Stimulated activated CD4-positive, alpha-beta T cell treated with anti-CD3 and anti-CD28 coated beads, Interleukin-2, amount 100 ng/mL, for 4 hours (primary cell): ENCODE measurements around the gene ICA1.
A peak's percentile ranks its signal among the peaks of the same experiment; 100 is the strongest.
"Not testable (repeated sequence)": the region's sequence is repeated elsewhere in the genome, so short reads cannot be mapped to it uniquely, and the experiment has no call there.

Source experiments
- DNase-seq: peaks from one replicate; pipeline ENCODE4 v3.0.0-alpha.2; 2020; ENCODE audit warnings: low read depth

Gene ICA1

DNA sequence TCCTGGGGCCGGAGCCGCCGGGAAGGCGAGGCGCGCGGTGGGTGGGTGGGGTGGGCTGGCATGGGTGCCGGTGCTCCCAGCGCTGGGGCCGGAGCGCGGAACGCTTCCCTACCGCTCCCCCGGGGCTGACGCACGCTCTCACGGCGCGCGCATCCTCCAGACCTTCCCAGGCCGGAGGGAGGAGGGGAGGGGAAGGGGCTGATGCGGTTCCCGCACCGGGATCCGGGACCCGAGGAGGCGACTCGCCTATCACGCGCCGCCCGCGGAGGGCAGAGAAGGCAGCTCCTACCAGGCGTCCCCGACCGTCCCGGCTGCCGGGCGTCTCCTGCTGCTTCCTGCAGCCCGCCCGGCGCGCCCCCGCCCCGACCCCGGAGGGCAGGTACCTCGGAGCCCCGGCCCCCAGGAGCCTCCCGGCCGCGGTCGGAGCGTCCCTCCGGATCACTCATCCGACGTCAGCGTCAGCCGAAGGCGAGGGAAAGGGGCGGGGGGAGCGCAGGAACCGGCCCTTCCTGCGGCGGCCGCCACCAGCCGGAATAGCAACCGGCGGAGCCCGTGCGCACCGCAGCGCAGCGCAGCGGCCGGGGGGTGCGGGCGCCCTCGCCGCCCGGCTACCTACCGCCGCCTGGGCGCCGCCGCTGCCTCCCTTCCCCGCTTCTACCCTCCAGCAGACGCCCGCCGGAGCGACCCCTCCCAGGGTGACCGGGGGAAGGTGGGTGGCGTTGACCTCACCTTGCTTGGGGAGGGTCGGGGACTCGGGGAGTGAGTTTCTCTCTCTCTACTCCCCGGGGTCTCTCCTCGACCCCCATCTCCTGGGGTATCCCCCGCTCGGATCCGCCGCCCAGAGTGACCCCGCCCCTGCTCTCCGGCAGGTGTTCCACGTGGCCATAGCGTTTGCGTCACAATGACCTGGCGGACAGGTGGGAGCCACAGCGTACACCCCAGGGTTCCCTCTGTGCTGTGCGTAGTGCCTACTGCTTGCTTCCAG is at the start of gene ICA1:
ICA1 (minus strand) TSS at position 457 of the 985 bp plus-strand sequence. CDS start 26,241 bp downstream, outside the sequence.
- no peak for DNase-seq

DNA sequence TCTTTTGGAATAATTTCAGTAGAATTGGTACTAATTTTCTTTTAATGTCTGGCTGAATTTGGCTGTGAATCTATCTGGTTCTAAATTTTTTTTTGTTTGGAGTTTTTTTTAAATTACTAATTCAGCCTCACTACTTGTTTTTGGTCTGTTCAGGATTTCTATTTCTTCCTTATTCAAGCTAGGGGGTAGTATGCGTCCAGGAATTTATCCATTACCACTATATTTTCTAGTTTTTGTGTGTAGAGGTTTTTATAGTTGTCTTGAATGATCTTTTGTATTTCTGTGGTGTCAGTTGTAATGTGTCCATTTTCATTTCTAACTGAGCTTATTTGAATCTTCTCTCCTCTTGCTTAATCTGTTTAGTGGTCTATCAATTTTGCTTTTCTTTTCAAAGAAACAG is 48.9 kb upstream of the ICA1 start:
- DNase-seq = no peak

DNA sequence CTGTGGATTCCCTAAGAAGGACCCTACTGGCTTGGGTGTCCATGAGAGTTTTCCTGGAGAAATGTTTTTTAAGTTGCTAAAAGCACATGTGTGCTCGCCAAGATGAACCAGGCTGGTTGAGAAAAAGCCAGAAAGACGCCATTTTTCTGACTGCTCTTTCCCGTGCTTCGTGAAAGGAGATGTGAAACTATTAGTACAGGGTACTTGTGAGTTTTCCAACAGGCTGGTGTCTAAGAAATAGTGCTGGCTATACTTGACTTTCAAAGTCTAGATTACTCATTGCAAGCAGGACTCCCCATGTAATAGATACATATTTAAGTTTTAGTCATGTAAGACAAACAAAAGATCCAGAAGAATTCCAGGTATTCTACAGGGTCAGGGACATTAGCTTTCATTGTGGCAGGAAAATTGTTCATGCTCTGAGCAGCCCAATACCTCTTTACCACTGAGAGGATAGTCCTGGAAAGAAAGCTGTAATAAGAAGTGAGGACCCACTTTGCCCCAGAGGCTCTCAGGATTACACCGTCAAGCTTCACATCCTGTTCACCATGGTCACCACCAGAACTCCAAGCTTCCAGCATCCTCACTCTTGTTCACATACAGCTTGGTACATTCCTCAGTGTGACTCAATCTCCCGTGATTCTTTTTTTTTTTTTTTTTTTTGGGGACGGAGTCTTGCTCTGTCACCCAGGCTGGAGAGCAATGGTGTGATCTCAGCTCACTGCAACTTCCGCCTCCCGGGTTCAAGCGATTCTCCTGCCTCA is 43.8 kb upstream of the ICA1 start:
- DNase-seq = no peak

DNA sequence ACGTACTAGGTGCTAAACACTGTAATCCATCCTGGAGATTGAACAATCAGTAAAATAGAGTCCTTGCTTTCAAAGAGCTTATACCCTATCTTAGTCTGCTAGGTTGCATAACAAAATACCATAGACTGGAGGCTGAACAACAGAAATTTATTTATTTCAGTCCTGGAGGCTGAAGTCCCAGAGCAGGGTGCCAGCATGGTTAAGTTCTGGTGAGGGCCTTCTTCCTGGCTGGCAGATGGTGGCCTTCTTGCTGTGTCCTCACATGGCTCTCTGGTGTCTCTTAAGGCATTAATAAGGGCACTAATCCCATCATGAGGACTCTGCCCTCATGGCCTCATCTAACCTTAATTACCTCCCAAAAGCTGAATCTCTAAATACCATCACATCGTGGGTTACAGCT is 43.1 kb upstream of the ICA1 start:
- no peak for DNase-seq

DNA sequence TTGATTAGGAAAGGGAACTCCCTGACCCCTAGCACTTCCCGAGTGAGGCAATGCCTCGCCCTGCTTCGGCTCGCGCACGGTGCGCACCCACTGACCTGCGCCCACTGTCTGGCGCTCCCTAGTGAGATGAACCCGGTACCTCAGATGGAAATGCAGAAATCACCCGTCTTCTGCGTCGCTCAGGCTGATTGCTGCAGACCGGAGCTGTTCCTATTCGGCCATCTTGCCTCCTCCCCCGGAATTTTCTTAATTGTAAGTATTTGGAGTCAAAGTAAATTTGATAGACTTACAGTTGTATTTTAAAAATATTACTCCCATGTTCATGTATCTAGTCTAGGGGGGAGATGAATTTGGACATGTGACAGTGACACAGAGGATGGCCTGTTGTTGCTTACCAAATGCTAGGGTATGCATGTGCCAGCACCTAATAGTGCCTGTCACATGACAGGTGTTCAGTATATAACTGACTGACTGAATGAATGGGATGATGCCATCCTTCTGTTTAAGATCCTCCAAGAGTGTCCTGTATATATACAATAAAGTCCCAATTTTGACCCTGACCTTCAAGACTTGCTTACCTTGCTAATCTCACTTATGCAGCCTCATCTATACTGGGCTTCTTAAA is 42.0 kb upstream of the ICA1 start:
- no peak for DNase-seq

DNA sequence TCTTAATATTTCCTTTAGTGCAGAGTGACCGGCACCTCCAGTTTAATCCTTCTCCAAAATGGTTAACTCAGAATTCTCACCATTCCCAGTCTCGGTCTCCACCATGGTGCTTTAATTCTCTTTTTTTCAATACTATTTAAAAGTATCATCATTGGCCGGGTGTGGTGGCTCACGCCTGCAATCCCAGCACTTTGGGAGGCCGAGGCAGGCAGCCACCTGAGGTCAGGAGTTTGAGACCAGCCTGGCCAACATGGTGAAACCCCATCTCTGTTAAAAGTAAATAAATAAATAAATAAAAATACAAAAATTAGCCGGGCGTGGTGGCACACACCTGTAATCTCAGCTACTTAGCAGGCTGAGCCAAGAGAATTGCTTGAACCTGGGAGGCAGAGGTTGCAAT is 35.1 kb upstream of the ICA1 start:
- not testable (repeated sequence) for DNase-seq

DNA sequence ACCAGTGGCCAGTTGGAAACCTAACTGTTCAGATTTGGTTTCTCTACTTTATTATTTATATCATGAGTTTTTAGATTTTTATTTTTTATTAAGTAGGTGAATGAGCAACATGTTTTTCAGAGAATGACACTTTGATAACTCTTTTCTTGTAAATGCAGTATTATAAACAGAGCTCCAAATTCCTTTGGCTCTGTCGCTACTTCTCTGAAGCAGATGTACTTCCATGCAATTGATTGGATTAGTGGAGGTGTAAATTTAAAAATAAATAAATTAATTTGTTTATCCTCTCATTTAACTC is 34.3 kb upstream of the ICA1 start:
- no peak for DNase-seq

DNA sequence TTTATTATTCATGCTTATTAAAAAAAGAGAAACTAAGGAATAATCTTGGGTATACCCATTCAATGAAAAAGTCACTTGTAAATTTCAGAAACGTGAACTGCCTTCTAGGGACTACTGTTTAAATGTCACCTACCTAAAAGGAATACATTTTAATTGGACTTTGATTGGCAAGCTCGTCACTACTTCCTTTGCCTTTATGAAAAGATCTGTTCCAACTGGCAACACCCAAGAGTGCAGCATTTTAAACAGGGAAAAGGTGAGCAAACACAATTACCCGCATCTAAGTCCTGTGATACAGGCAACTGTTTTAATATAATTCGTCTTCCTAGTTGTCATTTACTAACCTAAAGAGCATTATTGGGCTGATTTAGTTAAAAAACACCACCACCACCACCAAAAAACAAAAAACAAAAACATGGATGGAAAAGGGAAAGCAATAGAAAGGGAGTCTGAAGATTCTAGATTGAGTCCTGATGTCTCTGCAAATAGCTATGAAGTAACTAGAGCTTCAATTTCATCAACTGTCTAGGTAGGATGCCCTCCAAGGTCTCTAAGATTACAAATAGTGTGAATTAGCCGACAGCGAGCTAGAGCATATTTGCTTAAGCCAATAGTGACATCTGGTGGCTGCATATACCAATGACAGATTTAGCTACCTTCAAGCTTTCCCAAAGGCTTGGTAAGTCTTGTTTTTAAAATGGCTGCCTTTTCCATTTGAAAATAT is 33.8 kb upstream of the ICA1 start:
- peak; percentile 9 for DNase-seq

DNA sequence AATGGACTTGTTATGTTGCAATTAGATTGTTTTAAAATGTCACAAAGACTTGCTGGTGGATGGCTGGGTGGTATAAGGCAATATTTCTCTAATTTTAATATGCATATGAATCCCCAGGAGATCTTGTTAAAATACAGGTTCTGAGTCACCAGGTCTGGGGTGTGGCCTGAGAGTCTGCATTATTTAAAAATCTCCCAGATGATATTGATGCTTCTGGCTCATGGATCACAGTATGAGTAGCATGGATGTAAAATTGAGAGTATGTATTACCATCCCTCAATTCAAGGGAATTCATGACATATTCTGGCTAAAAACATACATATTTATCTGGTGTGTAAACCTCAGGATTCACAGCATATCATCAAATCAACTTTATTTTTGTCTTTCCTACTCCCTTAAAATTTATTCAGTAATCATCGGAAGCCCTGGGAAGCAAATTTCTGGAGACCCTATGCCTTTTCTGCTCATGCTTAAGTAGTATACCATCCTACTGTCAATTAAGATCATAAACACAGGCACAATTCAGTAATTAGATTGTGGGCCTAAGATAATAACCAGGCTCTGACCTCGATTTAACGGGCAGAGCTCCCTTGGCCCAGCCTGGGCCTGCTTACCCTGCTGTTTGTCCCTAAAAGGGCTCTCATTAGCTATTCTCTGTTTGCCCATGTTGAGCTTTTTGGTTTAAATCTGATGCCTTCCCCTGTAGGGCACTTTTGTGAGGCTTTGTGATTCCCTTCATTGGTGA is 29.6 kb upstream of the ICA1 start:
- no peak for DNase-seq

DNA sequence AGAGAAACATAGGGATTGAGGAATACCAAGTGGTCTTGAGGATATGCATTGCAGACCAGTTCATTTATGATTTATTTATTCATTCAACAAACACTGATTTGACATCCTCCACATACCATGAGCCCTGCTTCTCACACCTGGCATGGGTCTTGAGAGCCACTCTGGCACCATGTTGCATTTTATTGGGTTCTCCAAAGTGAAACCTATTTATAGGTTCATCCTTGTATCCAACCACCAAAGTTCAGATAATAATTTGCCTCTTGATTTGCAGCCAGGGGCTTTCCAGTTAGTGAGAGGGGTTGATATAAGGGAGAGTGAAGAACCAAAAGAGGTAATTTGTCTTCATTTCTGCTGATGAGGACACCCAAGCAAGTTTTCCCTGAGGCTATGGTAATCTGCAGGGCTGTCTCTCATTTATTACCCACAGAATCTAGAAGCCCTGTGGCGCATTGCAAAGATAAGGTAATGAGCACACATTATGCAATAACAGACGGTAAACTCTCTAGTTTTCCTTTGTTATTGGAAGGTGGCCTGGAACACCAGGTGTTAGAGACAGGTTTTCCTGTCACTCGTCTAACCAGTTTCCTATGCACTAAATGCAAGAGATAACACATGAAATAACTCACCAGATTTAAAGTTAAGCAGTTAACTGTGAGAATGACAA is 28.8 kb upstream of the ICA1 start:
- DNase-seq = no peak

DNA sequence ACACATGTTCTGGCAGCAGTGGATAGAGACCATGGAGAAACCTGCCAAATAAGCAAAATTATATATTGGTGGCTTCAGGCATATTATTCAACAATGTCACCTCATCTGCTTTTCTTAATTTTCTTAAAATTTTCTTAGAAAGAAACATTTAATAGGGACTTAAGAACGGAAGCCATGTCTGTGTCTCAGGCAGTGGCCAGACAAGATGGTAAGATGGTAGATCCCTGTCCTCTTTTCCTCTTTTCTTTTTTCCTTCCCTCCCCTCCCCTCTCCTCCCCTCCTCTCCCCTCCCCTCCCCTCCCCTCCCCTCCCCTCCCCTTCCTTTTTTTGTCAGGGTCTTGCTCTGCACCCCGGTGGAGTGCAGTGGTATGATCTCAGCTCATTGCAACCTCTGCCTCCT is 24.2 kb upstream of the ICA1 start:
- no peak for DNase-seq

DNA sequence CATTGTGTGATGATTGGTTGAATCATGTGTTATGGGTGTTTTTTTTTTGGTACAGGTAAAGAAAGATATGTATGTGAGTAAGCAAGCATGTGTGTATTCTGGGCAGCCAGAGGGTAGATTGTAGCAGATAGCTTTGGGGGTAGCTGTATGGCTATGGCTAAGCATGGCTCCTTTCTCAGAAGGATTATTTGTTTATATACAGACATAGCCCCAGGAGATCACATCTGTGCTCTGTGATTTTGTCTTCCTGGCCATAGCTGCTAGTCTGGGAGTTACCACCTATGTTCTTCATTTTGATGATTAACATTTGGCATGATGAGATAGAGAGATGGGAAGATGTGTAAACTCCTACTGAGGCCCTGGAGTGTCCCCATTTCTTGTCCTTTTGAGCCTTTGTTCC is 23.2 kb upstream of the ICA1 start:
- DNase-seq = no peak

DNA sequence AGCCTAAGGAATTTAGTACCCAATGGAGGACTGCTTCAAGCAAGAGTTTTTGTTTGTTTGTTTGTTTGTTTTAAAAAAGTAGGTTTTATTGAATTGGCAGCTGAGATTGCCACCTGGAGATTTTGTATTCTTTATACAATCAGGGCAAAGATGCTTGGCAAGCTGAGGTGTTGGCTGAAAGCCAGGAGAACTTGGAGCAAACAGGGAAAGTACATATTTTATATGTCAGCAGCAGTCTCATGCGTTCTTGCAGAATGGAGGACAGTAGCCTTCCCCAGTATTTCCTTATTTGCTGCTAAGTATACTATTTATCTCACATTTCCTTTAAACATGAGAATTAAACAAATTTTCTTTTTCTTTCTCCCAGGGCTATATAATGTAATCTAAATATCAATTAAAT is 22.6 kb upstream of the ICA1 start:
- no peak for DNase-seq

DNA sequence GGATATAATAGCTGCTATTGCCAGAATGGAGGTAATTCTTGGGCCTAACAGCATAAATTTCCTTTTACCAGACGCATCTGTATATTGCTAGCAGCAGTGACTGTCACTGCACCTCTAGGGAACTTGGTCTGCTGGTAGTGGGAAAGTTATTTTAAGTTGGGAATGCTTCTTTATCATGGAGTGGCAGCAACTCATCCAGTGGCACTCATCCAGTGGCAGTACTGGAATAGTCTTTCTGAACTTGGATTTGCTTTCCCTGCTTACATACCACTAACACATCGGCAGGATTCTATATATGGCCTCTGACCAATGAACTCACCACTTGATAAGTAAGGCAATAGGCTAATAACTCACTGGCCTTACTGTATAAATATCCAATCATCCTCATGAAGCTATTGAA is 22.0 kb upstream of the ICA1 start:
- no peak for DNase-seq

DNA sequence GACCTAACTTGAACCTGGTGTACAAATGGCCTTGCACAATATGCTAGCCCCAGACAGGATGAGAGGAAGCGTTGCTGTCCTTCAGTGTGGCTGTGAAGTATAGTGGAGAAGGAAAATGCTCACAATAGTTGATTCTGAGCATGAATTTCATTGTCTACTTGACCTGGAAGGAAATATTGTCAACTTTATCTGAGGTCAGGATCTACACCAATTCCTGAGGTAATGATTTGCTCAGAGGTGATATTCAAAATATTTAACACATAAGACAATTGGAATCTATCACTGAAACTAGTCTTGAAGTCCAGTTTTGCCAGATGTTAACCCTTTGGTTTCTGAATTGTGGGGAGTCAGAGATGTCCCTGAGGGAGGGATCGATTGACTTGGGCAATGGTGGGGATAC is 20.9 kb upstream of the ICA1 start:
- DNase-seq = no peak

DNA sequence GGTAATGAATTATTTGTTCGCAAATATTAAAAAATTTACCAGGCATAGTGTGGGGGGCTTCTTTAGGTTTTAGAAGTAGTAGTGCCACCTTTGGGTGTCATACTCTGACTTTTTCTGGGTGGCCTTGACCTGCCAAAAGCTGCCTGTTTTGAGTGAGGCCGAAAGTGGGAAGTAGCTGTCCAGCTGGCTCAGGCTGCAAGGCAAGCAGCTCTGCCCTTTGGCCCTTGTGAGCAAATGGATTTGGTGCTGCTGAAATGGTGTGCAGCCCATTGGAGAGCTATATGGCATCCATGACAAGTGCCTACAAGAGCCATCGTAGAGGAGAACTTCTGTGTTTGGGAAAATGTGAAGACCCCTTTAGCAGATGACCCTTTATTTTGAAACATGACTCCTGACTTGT is 20.2 kb upstream of the ICA1 start:
- no peak for DNase-seq

DNA sequence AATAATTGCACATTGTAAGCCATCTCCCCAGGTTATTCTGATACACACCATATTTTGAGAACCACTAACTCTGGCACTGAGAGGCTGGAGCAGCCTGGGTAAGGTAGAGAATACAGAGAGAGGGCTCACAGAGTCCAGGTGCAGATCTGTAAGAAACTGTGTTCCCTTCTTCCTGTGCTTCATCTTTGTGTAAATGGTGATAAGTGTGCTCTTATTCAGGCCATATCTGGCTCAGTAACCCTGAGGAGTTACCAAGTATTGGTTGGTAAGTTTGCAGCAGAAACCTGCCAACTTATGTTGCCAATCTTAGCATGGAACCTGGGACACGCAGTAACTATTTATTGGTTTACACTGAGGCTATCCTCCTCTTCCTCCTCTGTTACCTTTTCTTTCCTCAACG is 16.2 kb upstream of the ICA1 start:
- no peak for DNase-seq

DNA sequence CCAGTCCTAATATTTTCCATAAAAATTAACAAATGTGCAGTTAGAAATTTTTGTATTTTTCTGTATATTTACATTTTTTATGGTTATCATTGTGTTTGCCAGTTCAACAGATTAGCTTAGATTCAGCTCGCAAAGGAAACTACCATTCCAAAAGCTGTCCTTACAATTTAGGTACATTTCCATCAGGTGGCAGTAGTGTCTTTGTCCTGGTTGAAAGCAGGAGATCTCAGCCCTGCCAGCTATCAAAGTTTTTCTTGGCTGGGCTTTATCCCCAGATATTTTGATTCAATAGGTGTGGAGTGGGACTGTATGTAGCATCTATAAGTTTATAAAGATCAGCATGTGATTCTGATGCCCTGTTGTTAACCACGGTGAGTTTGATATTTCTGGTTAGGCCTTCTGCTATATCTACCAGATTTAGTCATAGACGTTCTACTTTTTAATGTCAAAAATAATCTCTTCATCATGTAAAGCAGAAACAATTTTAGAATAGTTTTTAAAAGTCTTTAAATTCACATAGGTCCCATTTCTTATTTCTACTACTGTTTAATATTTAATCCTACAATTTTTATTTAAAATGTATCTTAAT is 15.5 kb upstream of the ICA1 start:
- DNase-seq = no peak

DNA sequence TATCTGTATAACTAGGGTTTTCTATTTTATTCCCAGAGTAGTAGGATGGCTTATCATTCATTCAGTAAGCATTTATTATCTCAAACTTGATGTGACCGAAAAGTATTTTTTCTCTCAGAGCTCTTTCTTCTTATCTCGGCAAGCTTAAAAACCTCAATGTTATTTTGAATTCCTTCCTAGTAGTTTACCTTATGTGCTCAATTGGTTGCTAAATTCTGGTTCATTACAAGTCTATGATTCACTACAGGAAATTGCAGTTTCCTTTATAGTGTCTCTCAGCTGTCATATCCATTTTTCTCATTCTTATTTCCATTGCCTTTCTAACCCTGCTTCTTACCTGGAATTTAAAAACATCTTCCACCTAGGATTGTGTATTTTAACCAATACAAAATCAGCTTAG is 12.6 kb upstream of the ICA1 start:
- DNase-seq = no peak

DNA sequence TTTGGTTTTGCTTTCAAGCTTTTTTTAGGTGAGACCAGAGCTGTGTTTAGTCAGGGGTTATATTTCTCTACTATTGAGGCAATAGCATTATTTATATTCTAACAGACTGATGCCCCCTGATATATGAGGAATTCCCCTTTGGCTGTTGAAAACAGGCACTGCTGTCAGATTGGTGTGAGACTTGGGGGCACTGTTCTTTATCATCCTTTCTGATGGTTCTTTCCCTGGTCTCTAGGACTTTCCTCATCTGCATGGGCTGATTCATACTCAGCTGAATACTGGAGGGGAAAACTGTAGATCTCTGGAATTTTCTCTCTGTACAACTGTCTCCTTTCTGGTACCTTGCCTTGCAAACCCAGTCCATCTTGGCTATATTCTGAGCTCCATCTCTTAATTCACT is 10.0 kb upstream of the ICA1 start:
- no peak for DNase-seq

DNA sequence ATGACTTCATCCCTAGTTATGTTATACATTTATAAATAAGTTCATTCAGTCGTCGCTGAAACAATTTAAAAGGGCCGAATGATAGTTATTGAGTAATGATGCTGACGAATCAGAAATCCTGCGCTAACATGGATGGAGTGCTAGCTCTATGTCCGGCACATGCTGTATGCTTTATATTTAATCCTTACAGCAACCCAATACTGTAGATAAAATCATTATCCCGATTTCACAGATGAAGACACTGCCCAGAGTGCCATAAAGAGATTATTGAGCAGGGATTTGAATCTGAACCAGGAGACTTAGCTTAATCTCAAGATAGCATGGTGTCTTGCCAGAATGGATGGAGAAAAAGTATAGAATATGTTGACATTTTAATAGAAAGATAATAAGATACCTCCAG is 1.1 kb upstream of the ICA1 start:
- DNase-seq = no peak
